Hematopoietic multipotent progenitor cell treated with erythropoietin and hydrocortisone succinate and interleukin-3 and kit ligand, for 15 days (in vitro differentiated cells): ENCODE results near the gene CCDC154.
"Not testable (repeated sequence)": the region's sequence is repeated elsewhere in the genome, so short reads cannot be mapped to it uniquely, and the experiment has no call there.

Source experiments
- DNase-seq: peaks from one replicate; pipeline ENCODE4 v3.0.0-alpha.2; 2015; ENCODE audit warnings: low spot score

Gene CCDC154

GRCh38 chr16:1443980-1444729, at the start of gene CCDC154:
Gene CCDC154 (minus strand): TSS chr16:1444556. CDS start chr16:1444322, 234 bp downstream.
- DNase-seq, result no peak

DNA sequence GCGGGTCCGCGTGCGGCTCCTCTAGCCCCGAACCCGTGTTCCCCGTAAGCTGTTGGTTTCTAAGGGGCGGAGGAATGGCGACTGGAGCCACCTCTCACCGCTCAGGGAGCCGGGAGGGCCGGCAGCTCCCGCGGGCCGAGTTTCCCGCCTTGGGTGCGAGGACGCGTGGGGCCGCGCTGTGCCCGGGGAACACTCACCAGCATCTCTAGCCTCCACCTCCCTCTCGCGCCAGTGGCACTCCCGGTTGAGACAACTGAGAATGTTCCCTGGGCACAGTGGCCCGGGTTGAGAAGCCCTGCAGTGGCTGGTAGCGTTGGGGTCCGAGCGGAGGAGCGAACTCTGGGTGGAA, 49.4 kb upstream of the CCDC154 start:
- DNase-seq, result peak; percentile 15

DNA sequence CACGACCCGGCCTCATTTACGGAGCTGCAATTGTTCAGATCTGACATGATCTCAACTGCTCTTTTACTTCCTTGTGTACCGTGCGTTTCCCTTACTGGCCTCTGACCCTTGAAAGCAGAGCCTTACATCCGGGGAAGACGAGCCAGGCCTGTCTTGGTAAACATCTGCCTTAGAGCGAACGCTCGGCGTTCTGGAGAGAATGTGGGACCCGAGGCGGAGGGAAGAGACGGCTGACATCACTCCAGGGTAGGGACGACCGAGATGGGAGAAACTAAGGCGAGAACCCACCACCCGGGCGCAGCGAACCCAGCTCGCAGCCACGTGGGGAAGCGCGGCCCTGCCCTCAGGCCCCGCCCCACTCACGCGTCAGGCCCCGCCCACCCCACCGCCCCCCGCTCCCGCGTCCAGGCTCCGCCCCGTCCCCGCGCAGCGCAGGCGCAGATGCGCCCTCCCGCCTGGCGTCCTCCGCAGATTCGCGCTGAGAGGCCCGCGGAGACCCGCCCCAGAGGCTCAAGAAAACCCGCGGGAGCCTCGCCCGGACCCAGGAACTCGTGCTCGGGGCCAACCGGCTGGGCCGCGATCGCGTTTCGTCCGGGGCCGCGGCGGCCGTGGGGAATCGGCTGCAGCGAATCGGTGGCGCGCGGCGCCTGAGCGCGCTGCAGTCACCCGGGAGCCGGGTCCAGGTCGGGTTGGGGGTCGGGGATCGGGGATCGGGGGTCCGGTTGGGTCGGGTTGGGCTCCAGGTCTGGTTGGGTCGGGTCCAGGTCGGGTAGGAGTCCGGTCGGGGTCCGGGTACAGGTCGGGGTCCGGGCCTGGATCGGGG, 48.8 kb upstream of the CCDC154 start, which contains the start of gene TELO2:
TSS of gene TELO2 (plus strand) at position 438 of the 823 bp plus-strand sequence. CDS start 922 bp downstream, outside the sequence.
- DNase-seq, result peak; percentile 87

- DNase-seq, result no peak
Observed at GRCh38 chr16:1492082-1492922, 47.9 kb upstream of the CCDC154 start.

- DNase-seq, result no peak
Observed at GRCh38 chr16:1491327-1491726, 47.0 kb upstream of the CCDC154 start.

DNA sequence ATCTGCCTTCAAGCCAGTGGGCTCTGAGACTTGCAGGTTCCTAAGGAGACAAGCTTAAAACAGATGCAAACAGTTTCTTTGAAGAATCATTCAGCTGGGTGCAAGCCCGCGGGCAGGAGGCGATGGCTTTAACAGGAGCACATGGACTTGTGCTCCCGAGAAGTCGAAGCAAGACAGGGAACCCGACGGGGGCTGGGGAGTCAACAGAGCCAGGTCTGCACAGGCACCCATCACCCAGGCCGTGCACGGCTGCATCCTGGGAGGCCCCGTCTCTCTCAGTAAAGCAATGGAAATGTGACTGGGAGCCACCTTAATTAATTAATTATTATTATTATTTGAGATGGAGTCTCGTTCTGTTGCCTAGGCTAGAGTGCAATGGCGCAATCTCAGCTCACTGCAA, 44.7 kb upstream of the CCDC154 start:
- DNase-seq, result no peak

DNA sequence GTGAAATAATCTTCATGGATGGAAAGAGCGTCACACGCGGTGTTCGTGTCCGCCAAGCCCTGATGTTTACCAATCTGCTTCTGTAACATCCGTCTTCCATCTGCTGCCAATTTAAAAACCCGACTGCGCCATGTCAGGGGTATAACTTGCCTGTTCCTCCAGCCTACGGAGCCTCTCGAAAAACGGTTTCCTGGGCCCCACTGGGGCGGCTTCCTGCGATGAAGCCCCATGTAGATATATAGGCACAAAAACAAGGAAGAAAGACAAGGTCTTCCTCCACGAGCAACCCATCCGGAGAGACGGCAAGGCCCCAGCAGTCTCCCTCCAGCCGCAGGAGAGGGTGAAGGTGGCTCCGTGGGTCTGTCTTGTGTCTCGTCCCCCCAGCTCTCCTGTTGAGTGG, 44.3 kb upstream of the CCDC154 start, which contains the start of gene PTX4:
TSS of gene PTX4 (minus strand) at position 326 of the 400 bp plus-strand sequence. CDS start at position 291, 35 bp downstream.
- no peak for DNase-seq

- no peak for DNase-seq
Observed at GRCh38 chr16:1488054-1488601, 43.8 kb upstream of the CCDC154 start.

DNA sequence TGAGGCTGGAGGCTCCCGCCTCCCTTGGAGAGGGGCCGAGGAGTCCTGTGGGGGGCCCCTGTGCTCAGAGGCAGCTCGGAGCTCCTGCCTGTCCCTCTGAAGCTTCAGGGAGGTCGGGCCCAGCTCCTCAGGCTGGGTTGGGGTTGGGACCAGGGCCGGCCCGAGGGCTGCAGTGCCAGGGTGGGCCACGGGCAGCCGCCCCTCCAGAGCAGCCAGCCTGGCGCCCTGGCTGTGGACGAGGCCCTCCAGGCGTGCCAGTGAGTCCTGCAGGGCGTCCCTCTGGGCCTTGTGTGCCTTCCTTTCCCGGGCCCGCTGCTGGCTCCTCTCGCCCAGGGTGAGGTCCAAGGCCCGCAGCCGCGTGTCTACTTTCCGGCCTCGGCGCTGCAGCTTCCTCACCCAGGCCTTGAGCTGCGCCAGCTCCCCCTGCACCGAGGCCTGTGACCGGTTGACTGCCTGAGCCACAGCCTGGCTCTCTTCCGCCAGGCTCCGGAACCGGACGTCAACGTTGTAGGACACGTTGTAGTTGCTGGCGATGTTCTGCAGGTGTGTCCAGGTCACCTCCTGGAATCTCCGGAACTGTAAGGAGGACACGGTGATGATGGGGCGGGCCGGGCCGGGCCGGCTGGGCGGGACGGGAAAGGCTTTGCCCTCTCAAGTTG, 43.2 kb upstream of the CCDC154 start:
- DNase-seq, result no peak

- no peak for DNase-seq
Observed at GRCh38 chr16:1486551-1487390, 42.4 kb upstream of the CCDC154 start.

- DNase-seq, result no peak
Observed at GRCh38 chr16:1485847-1486496, 41.6 kb upstream of the CCDC154 start.

DNA sequence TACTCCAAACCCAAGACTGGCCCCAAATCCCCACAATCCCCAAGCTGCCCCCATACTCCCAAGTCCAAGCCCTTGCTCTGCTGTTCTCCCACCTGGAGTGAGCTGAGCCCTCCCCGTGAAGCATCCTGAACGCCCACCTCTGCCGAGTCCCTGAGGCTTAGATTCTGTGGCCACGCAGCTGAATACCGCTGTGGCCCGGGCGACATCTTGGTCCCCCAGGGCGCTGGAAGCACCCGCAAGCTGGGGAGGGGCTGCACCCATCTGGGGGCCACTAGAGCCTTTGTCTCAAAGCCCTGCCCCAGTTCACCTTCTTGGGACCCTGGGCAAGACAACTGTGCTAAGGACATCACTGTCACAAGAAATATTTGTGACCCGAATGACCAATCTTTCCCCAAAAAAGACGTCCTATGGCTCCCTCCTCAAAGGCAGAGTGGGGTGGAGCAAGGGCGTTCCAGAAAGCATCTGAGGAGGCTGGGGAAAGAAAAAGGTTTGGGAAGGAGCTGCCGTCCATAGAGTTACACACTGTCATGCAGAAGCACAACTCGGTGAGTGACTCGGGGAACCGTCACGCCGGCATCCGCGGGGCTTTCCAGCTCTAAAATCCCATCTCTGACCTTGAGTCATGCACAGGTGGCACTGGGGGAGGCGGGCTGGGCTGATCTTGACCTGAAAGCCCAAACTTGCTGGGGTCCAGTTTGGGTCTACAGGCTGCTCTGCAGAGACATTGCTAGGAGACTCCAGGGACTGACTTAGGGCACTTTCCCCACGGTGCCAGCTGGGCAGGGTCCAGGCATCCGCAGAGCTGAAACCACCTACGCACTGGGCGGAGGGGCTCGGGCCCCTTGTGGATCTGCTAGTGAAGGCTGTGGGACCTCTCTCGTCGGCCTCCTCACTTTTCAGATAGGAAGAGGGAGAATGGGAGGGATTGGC, 37.8 kb upstream of the CCDC154 start:
- DNase-seq, result no peak

DNA sequence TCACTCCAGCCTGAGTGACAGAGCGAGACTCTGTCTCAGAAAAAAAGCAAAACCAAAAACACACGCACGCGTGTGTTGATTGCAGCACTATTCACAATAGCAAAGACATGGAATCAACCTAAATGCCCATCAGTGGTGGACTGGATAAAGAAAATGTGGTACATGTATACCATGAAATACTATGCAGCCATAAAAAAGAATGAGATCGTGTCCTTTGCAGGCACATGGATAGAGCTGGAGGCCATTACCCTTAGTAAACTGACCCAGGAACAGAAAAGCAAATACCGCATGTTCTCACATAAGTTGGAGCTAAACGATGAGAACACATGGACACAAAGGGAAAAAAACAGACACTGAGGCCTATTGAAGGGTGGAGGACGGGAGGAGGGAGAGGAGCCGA, 34.6 kb upstream of the CCDC154 start:
- not testable (repeated sequence) for DNase-seq

DNA sequence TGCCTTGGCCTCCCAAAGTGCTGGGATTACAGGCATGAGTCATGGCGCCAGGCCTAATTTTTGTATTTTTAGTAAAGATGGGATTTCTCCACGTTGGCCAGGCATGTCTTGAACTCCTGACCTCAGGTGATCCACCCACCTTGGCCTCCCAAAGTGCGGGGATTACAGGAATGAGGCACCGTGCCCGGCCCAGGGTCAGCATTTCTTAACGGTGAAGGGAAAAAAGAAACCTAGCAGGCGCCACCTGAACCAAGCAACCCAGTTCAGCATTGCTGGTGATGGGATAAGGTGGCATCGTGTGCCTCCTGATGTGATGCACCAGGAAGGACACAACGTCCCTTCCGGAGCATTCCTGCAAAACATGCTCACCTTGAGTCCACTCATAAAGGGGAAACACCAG, 32.7 kb upstream of the CCDC154 start:
- DNase-seq, result no peak

DNA sequence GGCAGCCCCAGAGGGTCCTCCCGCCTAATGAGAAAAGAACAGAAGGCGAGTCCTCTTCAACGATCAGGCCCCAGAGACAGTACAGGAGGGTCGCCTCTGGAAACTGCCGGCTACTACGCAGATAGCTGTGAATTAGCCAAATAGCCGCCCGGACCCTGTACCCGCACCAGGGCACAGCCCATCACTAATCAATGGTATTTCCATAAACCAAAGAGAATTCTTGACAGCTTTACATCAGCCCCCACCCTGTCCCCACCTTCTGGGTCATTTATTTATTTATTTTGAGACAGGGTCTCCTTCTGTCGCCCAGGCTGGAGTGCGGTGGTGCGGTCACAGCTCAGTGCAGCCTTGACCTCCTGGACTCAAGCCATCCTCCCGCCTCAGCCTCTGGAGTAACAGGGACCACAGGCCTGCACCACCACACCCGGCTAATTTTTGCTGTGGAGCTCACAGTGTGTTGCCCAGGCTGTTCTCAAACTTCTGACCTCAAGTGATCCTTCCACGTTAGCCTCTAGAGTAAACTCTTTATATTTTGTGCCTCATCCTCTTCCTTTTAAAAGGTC, 31.3 kb upstream of the CCDC154 start:
- no peak for DNase-seq

- peak; percentile 83 for DNase-seq
Observed at GRCh38 chr16:1474796-1475551, 30.6 kb upstream of the CCDC154 start, which contains the start of gene CLCN7. Gene CLCN7 (minus strand): TSS chr16:1475028. CDS start chr16:1474974, 54 bp downstream.

GRCh38 chr16:1474082-1474795, 29.9 kb upstream of the CCDC154 start:
- peak; percentile 13 for DNase-seq
